RCC 7860 (cell line): ENCODE measurements around the gene RASA3.
"Not testable (repeated sequence)": the region's sequence is repeated elsewhere in the genome, so short reads cannot be mapped to it uniquely, and the experiment has no call there.

Experiments used
- DNase-seq: peaks from one replicate; pipeline ENCODE4 v3.0.0-alpha.2; 2015; ENCODE audit warnings: low spot score
- FAIRE-seq: peaks from 2 replicates; lab custom pipeline; 2012; peaks lifted over from hg19 to GRCh38; lab: Jason Lieb, UNC

RASA3 gene, protein sequence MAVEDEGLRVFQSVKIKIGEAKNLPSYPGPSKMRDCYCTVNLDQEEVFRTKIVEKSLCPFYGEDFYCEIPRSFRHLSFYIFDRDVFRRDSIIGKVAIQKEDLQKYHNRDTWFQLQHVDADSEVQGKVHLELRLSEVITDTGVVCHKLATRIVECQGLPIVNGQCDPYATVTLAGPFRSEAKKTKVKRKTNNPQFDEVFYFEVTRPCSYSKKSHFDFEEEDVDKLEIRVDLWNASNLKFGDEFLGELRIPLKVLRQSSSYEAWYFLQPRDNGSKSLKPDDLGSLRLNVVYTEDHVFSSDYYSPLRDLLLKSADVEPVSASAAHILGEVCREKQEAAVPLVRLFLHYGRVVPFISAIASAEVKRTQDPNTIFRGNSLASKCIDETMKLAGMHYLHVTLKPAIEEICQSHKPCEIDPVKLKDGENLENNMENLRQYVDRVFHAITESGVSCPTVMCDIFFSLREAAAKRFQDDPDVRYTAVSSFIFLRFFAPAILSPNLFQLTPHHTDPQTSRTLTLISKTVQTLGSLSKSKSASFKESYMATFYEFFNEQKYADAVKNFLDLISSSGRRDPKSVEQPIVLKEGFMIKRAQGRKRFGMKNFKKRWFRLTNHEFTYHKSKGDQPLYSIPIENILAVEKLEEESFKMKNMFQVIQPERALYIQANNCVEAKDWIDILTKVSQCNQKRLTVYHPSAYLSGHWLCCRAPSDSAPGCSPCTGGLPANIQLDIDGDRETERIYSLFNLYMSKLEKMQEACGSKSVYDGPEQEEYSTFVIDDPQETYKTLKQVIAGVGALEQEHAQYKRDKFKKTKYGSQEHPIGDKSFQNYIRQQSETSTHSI

DNA sequence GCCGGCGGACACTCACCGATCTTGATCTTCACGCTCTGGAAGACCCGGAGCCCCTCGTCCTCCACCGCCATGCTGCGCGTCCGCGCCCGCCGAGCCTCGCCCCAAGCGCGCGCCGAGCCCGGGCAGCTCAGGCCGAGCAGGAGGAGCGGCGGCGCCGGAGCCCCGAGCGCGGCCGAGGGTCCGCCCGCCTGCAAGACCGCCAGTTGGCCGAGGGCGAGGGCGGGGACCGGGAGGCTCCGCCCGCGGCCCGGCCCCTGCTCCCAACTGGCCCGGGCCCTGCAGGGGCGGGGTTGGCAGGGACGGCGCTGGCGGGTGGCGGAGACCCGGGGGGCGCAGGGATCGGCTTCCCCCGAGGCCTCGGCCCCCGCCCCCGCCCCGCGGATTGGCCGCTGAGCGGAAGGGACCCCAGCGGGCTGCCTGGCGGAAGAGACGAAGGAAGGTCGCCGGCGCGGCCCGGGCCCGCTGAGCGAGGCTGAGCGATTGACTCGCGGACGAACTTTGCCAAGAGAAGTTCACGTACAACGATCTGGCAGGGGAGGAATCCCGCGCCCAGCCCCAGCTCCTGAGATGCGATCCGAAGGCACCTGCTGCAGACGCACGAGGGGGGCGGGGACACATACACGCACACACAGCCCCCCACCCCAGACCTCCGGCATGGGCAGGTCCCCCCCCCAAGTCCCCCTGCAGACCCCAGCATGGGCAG is at the start of gene RASA3:
Gene RASA3, minus strand, starts transcription at position 205 of the 703 bp plus-strand sequence. Its CDS starts 134 bp downstream, at position 71.
- FAIRE-seq = no peak

DNA sequence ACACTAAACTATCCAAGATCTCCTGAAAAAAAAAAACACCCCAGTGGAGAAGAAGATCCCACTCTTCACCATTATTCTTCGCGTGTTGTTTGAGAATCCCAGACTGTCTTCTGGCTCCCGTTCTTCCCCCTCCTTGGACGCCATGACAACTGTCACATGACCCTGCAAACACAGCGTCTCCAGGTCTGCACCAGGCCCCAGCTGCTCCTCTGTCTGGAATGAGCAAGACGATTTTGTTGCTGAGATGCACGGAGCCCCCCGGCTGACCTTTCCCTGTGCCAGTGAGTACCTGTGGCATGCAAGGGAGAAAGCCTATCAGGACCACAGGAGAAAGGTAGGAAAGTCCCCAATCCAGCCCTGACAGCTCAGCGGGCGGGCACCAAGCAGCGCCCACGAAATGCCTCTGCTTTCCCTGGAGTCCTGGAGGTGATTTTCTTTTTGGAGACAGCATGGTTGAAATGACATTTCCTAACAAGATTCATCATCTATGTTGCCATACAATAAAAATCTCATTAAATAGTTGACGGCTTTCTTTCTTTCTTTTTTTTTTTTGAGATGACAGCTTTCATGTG is 46.8 kb upstream of the RASA3 start, which contains the start of gene CFAP97D2:
Gene CFAP97D2, plus strand, starts transcription at position 171 of the 572 bp plus-strand sequence. Its CDS starts 74 bp downstream, at position 245.
- FAIRE-seq (no peak), DNase-seq (no peak)

More for the DNA sequence above, at the start of gene RASA3:
- DNase-seq = no peak

DNA sequence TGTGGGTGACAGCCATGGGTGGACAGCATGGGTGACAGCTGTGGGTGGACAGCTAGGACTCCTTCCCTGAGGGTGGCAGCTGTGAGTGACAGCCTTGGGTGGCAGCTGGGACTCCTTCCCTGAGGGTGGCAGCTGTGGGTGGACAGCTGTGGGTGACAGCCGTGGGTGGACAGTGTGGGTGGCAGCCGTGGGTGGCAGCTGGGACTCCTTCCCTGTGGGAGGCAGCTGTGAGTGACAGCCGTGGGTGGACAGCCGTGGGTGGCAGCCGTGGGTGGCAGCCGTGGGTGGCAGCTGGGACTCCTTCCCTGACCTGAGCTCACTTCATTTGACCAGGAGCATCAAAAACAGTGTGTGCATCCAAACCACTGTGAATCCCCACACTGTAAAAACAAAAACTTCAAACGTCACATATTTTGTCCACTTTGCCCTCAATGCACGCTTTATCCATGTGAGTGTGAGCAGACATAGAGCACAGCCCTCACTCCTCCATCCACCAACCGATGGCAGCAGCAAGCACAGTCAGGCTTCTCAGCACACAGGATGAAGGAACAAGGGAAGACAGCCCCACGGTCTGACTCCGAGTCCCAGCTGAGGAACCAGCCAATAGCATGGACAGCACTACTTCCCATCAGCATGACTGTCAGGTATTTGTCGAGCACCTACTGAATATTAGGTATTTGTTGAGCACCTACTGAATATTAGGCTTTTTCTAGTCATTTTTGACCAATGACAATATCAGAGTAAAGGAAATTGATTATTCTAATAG is 45.0 kb upstream of the RASA3 start:
- FAIRE-seq = no peak
- DNase-seq = no peak

DNA sequence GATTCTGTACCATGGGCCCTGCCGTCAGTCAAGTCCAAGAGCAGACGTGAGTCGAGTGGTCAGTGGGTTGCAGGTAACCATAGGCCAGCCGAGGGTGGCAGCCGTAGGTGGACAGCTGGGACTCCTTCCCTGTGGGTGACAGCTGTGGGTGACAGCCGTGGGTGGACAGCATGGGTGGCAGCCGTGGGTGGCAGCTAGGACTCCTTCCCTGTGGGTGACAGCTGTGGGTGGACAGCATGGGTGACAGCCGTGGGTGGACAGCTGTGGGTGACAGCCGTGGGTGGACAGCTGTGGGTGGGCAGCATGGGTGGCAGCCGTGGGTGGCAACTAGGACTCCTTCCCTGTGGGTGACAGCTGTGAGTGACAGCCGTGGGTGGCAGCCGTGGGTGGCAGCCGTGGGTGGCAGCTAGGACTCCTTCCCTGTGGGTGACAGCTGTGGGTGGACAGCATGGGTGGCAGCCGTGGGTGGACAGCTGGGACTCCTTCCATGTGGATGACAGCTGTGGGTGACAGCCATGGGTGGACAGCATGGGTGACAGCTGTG is 44.0 kb upstream of the RASA3 start:
- DNase-seq, FAIRE-seq: not testable (repeated sequence)

DNA sequence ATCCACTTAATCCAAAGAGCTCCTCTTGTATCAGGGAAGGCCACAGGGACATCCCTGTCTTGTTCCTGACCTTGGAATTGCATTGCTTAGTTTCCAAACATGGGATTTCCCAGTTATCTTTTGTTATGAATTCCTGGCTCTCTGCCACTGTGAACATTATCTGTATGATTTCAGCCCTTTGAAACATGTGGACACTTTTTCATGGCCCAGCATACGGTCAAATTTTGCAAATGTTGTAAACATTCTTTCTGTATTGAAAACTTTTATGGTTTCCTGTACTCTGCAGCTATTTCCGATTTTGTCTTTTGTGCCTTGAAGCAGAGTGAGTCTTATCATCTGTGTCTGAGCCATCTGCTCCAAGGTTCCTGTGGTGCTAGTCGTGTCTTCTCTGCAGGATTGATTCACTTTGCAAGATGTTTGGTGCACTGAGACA is 42.1 kb upstream of the RASA3 start:
- FAIRE-seq (no peak), DNase-seq (no peak)

DNA sequence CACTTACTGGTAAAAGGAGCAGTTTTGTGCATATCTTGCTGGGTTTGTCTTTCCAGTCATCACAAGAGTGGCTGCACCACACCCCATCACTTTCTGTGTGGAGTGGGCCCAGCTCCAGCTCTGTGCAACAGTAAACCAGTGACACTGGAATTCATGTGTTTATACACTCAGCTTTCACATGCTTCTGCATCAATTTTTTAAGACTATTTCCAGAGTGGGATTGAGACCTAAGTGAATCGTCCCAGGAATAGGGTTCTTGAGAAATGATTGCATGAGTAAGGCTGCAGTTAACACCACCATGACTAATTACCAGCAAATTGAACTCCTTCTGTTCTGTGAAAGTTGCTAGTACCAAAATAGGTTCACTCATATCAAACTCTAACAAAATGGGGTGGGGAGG is 41.3 kb upstream of the RASA3 start:
- no peak for DNase-seq
- no peak for FAIRE-seq

DNA sequence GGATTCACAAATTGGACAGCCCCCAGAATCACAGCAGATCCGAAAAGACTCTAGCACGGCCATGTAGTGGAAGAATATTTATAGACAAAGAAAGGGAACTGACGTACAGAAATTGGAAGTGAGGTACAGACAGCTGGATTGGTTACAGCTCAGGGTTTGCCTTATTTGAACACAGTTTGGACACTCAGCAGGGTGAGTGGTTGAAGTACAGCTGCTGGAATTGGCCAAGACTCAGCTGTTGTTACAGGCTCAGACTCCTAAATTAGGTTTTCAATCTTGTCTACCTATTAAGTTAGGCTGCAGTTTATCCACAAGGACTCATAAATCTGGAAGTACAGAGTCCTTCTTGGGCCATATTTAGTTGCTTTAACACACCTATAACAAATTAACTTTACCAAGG is 40.8 kb upstream of the RASA3 start:
- FAIRE-seq (no peak), DNase-seq (no peak)

DNA sequence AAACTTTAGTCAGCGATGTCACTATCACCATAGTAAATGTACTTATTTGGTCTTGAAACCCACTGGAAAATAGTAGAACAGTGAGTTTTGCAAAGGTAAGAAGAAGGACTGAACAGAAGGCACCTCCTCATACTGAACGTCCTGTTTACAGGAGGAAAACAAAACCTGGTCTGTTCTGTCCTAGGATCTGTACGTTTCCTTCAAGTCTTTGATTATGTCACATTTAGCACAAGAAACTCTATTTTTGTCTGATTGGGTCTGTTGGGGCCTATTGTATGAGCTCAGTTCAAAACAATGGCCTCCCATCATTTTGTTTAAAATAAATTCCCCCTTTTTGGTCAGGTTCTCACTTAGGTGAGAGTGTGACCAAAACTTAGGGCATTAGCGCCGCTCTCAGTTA is 35.5 kb upstream of the RASA3 start:
- no peak for DNase-seq
- FAIRE-seq = no peak

DNA sequence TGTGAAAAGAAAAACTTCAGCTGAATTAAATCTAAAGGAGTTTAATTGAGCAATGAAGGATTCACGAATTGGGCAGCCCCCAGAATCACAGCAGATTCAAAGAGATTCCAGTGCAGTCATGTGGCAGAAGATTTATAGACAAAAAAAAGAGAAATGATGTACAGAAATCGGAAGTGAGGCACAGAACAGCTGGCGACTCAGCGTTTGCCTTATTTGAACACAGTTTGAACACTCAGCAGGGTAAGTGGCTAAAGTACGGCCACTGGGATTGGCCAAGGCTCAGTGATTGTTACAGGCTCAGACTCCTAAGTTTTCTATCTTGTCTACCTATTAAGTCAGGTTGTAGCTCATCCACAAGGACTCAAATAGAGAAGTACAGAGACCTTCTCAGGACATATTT is 35.0 kb upstream of the RASA3 start:
- DNase-seq (no peak), FAIRE-seq (no peak)

DNA sequence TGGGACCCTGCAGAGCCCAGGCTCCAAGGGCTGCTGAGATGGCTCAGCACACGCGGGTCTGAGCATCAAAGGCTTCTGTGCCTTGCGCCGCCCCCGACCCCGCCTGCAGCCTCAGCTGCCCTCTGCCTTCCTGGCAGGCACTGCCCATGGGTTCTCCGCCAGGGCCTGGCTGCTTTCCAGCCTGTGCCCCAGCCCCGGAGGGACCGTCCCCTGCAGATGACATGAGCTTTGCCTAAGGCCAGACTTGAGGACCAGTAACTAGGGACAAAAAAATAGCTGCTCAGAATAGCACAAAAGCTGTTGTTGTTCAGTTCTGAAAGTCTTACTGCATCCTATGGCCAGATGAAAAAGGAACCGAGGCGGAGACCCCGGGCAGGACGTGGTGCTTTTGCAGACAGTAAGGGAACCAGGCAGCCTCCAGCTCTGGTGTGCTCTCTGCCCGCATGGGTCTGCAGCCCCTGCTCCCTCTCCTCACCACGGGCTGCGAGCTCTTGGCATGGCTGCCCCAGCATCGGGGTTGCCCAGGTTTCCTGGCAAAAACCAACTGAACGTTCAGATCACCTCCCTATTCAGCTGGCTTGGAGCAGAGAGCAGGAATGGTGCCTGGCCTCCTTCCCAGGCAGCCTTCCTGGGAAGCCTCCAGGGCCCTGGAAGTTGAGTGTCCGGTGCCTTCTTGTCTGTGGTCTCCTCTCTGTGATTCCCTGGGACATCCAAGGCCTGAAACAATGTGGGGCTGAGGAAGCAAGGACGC is 34.1 kb upstream of the RASA3 start:
- no peak for FAIRE-seq

DNA sequence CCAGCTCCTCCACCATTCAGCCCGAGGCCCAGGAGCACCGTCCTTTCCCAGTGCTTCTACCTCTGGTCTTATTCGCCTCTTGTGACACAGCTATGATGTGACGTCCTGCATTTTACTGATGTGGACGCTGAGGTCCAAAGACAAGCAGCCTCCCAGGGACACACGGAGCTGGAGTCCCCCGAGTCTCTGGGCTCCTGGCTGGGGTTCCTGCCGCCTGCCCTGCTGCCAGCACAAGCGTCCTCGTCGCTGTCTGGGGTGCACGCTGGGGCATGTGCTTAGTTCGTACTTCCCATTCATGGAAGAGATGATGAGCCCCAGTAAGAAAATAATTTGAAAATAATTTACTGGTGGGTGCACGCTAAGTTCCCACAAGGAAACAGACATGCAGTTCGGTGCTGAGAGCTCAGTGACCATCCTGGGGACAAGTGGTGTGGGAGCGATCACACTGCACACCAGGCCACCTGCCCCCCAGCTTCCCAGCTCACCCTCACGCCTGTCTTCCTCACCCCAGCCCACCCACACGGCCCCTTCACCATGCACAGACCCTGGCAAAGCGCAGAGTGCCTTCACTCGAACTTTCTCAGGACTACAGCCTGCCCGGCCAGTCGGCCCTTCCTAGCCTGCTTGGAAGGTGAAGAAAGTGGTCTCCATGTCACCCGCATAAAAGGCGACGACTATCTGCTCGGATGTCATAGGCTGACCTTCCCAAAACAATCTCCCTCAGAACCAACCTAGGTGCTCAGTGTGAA is 32.4 kb upstream of the RASA3 start:
- DNase-seq (no peak), FAIRE-seq (no peak)

More for the DNA sequence above, 34.1 kb upstream of the RASA3 start:
- DNase-seq = no peak

DNA sequence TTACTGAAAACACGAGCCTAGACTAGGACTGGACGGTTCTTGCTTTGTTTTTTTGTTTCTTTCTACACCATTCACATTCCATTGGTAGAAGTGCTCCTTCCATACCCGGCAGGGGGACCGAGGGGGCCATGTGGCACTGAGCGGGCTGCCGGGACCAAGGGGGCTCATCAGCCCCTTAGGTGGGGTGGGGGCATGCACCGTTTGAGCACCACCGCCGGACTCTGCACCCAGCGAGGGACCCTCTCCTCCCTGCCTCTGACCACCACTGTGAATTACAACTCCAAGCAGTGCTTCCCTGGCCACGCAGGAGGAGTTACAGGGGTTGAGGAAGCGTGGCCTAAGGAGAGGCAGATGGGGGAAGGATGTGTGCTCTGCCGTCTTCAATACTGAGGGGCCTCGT is 31.6 kb upstream of the RASA3 start:
- FAIRE-seq = no peak
- no peak for DNase-seq

DNA sequence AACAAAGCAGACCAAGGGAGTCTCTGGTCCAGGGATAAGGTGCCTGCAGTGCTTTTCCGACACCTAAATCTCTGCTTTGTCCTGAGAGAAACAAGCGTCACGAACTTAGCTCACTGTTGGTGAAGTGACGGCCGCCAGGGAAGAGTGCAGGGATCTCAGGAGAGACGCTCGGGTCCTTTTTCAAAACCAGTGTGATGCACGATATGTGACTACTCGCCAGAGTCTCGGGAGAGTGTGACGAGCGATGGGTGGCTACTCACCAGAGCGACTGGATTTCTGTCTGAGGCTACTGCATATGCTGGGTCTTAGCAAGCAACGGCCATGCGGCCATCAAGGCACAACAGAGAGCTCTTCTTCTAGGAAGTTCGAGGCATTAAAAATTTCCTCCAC is 30.1 kb upstream of the RASA3 start:
- FAIRE-seq = no peak
- no peak for DNase-seq

DNA sequence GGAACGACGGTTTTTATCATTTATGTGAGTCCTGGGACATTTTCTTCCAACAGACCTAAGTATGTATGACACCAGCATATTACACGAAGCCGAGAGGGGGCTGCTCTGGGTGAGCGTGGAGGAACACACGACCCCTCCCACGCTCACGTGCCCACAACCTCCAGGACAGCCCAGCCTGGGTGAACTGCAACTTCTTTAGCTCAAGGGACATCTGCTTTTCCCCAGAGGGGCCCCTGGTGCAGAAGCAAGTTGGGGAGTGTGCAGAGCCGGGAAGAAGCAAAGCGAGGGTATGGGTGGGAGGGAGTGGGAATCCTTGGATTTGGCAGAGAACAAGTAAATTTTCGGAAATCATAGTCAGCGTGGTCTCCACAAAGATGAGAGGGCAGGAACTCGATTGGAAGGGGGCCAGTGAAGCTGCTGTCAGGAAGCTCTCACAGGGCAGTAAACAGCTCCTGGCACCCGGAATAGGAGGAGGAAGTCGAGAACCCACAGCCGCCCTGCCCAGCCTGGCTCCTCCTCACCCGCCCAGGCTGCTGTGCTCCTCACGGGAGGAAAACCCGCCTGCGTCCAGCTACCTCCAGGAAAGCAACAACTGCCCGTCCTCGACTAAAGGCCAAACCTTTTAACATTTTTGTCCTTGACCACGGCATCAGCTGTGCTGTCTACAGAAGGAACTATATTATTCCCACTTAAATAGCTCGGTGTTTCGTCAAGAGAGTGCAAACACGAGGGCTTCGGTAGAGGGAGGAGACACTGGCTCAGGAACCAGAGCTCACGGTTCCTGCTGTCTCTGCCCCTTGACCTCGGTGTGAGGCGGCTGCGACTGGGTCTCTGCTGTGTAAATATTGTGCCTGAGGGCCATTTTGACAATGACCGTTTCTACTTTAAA is 29.5 kb upstream of the RASA3 start:
- FAIRE-seq = no peak
- no peak for DNase-seq

DNA sequence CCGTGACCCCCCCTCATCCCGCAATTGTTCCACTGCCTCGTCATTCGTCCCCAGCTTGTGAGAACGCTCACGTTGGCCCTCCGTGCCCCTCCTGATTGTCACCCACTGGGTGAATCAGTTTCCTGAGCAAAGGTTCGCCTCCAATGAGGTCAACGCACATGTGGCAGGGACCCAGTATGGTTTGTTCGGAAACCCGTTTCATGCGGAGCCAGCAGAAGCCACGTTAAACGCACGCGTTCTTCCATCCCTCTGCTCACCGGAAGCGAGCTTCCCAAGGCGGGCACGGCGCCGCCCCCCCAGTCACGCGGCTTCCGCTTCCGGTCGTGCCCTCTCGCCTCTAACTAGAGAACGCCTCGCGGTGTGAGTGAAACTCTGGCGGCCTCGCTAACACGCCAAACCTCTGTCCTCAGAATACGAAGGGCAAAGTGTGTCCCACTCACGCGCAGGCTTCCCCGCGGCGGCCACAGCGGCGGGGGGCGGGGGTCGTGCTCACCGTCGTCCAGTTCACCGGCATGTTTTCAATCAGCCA is 28.7 kb upstream of the RASA3 start:
- DNase-seq = no peak
- no peak for FAIRE-seq

DNA sequence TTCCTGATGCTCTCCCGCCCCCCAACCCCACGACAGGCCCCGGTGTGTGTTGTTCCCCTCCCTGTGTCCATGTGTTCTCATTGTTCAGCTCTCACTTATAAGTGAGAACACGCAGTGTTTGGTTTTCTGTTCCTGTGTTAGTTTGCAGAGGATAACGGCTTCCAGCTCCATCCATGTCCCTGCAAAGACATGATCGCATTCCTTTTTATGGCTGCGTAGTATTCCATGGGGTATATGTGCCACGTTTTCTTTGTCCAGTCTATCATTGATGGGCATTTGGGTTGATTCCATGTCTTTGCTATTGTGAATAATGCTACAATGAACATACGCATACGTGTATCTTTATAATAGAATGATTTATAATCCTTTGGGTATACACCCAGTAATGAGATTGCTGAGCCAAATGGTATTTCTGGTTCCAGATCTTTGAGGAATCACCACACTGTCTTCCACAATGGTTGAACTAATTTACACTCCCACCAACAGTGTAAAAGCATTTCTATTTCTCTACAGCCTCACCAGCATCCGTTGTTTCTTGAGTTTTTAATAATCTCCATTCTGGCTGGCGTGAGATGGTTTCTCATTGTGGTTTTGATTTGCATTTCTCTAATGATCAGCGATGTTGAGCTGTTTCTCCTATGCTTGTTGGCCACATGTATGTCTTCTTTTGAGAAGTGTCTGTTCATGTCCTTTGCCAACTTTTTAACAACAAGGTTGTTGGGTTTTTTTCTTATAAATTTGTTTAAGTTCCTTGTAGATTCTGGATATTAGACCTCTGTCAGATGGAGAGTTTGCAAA is 26.6 kb upstream of the RASA3 start:
- FAIRE-seq, DNase-seq: not testable (repeated sequence)
